HG02610 (cell line): Measurements from ENCODE around the gene USP2.

Experiments
- ATAC-seq: cut with Tn5 transposase; IDR thresholded peaks from one replicate; pipeline ENCODE4 v1.9.1; 2021; ENCODE audit warnings: mild to moderate bottlenecking, moderate library complexity; ENCODE audit not compliant: unreplicated experiment

USP2 gene

GRCh38 chr11:119345685-119346084 is 35.8 kb downstream of the USP2 start:
- ATAC-seq, result no peak

GRCh38 chr11:119344291-119345010 is 37.0 kb downstream of the USP2 start:
- no peak for ATAC-seq

DNA sequence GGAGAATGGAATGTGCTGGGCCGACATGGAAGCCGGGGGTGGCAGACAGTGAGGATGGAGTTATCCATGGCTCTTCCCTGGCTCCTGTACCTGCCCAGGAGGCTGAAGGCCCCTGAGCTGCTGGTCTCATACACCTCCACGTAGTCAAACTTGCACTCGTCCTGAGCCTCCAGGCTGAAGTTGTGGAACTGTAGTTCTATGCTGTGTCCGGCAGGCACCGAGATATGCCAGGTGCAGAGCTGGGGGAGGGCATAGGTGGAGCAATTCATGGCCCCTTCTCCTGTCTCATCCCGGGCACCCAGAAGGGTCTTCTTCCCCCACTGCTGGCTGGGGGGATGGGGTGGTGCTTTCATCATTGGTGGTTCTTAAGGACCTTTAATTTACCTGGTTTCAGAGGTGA is 37.8 kb downstream of the USP2 start:
- ATAC-seq, result no peak

GRCh38 chr11:119342362-119343130 is 38.9 kb downstream of the USP2 start:
- ATAC-seq, result no peak

DNA sequence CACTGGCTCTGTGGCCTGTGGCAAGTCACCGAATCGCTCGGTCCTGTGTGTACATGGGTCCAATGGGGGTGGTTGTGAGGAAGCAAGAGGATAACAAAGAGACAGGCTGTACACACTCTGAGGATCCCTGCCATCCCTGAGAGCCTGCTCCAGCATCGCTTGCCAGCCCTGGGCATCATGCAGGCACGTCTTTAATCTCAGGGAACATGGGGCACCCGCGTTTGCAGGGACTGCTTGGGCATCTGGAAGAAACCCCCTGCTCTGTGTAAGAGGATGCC is 39.5 kb downstream of the USP2 start:
- no peak for ATAC-seq

- no peak for ATAC-seq
Observed at GRCh38 chr11:119341222-119342022, 40.1 kb downstream of the USP2 start.

DNA sequence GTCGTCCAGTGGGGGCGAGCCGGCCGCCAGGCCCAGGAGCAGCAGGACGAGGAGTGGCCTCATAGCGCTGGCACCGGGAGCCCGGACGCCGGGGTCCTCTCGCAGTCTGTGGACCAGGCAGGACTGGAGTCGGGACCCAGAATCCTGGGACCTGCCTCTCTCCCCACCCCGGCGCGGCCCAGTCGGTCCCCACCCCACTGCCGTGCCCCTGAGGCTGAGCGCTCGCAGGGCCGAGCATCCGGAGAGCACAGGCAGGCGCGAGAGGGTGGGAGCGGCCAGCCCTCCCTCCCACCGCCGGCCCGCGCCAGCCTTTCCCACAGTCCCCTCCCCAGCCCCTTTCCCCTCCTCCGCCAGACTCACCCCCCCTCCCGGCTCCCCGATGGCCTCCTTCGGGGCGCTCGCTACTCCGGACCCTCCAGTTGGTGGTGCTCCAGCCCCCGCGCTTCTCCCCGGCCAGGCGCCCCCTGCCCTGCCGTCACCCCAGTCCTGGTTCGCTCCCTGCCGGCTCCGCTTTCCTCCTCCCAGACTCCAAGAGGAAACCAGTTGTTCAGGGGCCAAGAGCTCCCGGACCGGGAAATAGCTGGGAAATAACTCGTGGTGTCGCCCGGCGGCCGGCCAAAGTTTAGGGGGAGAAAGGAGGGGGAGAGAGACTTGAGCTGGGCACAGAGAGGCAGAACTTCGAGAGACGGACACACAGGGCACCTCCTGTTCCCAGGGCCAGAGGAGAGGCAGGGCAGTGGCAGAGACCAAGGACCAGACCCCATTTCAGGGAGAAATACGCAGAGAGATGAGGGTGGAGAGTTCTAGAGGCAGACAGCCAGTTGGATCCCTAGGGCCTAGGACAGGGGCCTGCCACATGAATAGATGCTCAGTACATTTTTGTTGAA is 40.9 kb downstream of the USP2 start, which contains the start of gene C1QTNF5:
C1QTNF5 (minus strand) TSS at position 549 of the 887 bp plus-strand sequence; CDS start at position 63, 486 bp downstream.
- no peak for ATAC-seq

GRCh38 chr11:119339589-119340334 is 41.7 kb downstream of the USP2 start:
- ATAC-seq, result no peak

DNA sequence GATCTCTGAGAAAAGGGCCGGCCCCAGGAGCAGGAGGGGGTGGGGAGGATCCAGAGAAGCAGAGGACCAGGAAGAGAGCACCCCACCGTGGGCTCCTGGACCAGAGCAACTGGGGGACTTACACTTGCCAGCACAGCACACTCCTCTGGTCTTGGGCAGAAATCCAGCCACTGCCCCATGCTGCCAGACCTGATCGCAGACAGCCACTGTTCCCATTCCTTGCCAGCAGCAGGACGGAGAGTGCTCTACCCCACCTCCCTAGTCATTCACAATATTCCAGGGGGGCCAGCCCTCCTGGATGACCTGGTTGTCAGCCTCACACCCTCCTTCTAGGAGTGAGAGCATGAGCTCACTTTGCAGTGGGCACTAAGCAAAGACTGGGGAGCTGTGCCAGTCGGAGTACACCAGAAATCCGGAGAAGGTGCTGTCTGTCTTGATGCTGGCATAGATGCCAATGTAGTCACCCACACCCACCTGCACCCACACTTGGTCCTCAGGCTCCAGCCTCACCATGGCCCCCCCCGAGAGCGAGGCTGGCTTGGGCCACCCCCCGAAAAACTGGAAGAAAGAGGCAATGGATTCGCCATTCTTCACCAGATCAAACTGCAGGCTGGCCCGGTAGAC is 42.4 kb downstream of the USP2 start:
- ATAC-seq, result no peak

DNA sequence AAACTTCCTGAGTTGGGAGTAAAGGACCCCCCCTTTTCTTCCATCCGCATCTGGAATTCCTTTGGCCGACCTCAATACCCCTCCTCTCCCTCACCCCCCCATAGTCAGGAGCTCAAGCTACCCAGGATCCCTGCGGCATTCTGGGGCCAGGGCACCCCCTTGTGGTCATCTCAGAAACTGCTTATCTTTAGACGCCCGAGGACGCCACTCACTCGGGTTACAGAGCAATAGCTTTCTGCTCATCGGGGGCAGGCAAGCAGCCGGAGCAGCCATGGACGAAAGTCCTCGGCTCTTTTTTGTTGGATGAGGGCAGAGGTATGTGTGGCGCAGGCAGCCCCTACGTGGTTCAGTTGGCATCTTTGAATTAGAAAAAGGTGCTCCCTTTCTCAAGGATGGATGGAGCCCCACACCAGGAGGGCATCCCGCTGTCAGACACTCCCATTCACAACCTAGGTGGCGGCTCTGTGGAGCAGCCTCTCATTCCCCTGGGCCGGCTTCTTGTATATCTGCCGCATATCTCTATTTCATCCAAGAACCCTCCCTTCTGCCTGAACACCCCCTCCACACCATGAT is 43.1 kb downstream of the USP2 start:
- no peak for ATAC-seq

DNA sequence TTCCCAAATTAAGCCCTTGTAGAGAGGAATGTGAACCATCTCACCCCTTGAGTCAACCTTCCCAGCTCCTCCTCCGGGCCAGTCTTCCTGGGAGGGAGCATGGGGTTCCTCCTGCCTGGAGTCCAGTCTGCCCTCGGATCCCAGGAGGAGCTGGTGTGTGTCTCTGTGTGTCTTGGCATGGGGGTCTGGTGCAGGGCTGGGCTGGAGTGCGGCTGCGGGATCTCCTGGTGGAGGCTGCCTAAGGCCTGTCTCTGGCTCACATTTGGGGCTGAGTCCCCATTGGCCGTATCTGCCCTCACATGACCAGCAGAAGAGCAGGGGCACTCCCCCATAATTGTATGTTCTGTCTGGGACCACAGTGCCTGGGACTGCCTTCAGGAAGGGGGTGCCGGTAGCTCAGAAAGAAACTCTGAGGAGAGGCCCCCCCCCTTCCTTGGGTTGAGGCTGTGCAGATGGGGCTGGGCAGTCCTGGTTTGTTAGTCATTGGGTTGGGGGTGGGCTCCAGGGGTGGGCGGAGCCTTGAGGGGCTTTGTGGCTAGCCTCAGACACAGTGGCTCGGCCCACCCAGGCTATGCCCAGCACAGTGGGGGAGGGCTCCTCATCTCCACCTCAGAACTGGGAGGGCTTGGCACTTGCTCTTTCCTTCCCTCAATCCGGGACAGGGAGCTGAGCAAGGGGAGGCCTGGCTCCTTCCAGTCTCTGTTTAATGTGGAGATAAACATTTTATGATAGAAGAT is 43.7 kb downstream of the USP2 start:
- ATAC-seq, result no peak

- ATAC-seq, result no peak
Observed at GRCh38 chr11:119336744-119337469, 44.6 kb downstream of the USP2 start.

DNA sequence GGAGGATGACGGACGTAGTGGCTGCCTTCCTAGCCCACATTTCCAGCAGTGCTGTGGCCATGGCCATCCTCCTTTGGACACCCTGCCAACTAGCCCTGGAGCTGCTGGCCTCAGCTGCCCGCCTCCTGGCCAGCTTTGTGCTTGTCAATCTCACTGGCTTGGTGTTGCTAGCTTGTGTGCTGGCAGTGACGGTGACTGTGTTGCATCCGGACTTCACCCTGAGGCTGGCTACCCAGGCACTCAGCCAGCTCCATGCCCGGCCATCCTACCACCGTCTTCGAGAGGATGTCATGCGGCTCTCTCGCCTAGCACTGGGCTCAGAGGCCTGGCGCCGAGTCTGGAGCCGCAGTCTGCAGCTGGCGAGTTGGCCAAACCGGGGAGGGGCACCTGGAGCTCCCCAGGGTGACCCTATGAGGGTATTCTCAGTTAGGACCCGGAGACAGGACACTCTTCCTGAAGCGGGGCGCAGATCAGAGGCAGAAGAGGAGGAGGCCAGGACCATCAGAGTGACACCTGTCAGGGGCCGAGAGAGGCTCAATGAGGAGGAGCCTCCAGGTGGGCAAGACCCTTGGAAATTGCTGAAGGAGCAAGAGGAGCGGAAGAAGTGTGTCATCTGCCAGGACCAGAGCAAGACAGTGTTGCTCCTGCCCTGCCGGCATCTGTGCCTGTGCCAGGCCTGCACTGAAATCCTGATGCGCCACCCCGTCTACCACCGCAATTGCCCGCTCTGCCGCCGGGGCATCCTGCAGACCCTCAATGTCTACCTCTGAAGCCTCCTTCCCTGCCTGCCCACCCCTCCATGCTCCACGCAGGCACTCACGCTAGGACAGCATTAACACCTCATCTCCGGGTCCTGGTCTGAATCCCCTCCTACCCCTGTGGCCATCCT is 45.6 kb downstream of the USP2 start:
- no peak for ATAC-seq

DNA sequence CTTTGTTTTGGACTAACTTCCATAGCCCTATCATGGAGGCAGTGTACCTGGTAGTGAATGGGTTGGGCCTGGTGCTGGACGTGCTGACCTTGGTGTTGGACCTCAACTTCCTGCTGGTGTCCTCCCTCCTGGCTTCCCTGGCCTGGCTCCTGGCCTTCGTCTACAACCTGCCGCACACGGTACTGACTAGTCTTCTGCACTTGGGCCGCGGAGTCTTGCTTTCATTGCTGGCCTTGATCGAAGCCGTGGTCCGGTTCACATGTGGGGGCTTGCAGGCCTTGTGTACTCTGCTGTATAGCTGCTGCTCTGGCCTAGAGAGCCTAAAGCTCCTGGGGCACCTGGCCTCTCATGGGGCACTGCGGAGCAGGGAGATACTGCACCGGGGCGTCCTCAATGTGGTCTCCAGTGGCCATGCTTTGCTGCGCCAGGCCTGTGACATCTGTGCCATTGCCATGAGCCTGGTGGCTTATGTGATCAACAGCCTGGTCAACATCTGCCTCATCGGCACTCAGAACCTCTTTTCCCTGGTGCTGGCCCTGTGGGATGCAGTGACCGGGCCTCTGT is 46.3 kb downstream of the USP2 start:
- ATAC-seq, result no peak

DNA sequence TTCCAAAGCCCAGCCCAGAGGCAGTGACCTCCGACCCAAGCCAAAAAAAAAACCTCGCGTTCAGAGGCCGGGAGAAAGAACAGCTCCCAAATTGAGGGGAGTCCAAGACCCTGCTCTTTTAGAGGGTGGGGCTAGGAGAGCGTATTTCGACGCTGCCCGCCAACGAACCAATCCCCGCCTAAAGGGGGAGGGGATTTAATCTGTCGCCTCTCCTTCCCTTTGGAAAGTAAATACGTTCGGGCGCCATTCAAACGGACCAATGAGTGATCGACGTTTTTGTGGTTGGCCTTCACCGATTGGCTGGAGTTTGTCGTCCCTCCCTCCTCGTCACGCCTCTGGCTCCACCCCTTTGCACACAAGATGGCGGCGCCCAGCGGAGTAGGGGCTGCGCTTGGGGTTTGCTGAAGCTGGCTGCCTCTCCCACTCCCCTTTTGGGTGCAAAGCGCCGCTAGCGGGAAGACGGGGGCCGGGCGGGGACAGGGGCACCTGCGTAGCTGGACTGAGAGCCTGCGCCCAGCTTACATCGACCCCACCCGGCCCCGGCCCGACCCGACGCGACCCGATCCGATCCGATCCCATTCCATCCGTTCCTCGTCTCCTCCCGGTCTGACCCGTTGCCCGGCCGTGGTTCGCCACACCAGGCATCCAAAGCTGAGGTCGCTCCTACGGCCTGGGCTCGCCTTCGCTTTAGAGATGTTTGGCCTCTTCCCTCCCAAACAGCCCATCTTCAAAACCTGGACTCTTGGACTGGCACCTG is 47.1 kb downstream of the USP2 start, which contains the start of gene RNF26:
RNF26 (plus strand) TSS at position 354 of the 757 bp plus-strand sequence. CDS start 596 bp downstream, outside the sequence.
- peak; percentile 94 for ATAC-seq
